ENCODE results near the gene GPR183. TPM values are rescaled to one million over a fixed set of nuclear protein-coding genes. Genes with fewer than 3 reads are reported as not detected.
"Not testable (repeated sequence)": the region's sequence is repeated elsewhere in the genome, so short reads cannot be mapped to it uniquely, and the experiment has no call there.

Gene GPR183
- total RNA-seq, 1 donor from 2014 or later = 147 TPM

DNA sequence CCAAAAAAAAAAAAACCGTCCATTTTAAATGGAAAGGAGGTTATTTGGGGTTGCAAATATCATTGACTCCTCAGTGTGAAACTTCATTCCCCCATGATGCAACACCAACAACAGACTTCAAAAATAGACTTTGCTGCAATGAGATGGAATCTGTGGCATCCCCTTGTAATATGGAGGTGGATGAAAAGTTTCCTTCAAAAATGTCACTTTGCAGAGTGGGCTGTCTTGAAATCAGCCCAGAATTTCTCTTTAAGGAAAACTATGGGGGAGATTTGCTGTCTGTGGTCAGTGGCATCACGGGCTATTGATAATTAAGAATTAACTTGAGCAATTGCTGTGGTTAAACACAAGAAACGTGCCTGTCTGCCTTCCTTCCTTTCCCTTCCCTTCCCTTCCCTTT, 50.5 kb downstream of the GPR183 start:
- no peaks in the 10 kb centered on the region for H3K27me3 Mint-ChIP-seq (ENCODE audit: low read depth)
- peaks cover 64% of the 10 kb centered on the region for H3K4me1 Mint-ChIP-seq (ENCODE audit: low read depth)
- H3K9me3 Mint-ChIP-seq = no peaks in the 10 kb centered on the region
- peak overlapping the region; percentile 82 for H3K4me3 Mint-ChIP-seq (ENCODE audit: low read depth)
- DNase-seq (ENCODE audit: low spot score) = no peak
- H3K27ac Mint-ChIP-seq = peak overlapping the region; percentile 85
- H3K36me3 Mint-ChIP-seq (ENCODE audit: low read depth) = peaks cover 56% of the 10 kb centered on the region
- intact Hi-C loops (cut with micrococcal nuclease) = loop anchor here (1.0 to 5.0 kb wide), 3 partner anchors 27 to 209 kb away; no protein-coding TSS in a partner anchor

DNA sequence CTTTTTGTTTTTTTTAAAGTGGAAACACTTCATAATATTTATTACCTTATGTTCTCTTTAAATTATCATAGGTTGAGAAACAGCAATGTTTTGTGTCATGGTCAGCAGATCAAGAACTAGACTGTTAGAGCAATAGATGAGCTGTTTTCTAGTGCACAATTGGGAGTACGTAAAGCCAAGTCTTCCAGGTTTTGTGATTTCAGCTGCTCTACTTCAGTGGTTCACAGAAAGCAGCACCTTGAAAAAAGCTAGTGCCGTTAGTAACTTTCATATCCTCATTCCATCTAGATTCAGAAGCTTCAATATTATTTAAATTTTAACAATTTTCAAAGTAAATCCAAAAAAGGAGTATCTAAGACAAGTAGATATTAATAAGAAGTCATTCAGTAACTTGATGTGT, 50.9 kb downstream of the GPR183 start:
- Mint-ChIP-seq H3K9me3 (no peaks in the 10 kb centered on the region), H3K27ac (peak overlapping the region; percentile 85), H3K4me1 (ENCODE audit: low read depth) (peaks cover 65% of the 10 kb centered on the region), H3K4me3 (ENCODE audit: low read depth) (peak overlapping the region; percentile 82), H3K27me3 (ENCODE audit: low read depth) (no peaks in the 10 kb centered on the region), H3K36me3 (ENCODE audit: low read depth) (peaks cover 55% of the 10 kb centered on the region)
- DNase-seq (ENCODE audit: low spot score) = no peak
- intact Hi-C loops (cut with micrococcal nuclease) = loop anchor here (5.0 kb wide), 2 partner anchors 169 to 209 kb away; no protein-coding TSS in a partner anchor

GRCh38 chr13:99255271-99255670, 51.9 kb downstream of the GPR183 start:
- Mint-ChIP-seq H3K9me3 (no peaks in the 10 kb centered on the region), H3K4me3 (ENCODE audit: low read depth) (peak overlapping the region; percentile 15), H3K36me3 (ENCODE audit: low read depth) (peaks cover 57% of the 10 kb centered on the region), H3K27me3 (ENCODE audit: low read depth) (no peaks in the 10 kb centered on the region), H3K27ac (no peak overlapping the region), H3K4me1 (ENCODE audit: low read depth) (peaks cover 65% of the 10 kb centered on the region)
- no peak for DNase-seq (ENCODE audit: low spot score)
- intact Hi-C loops (cut with micrococcal nuclease) = loop anchor here (5.0 kb wide), 2 partner anchors 168 to 208 kb away; no protein-coding TSS in a partner anchor

DNA sequence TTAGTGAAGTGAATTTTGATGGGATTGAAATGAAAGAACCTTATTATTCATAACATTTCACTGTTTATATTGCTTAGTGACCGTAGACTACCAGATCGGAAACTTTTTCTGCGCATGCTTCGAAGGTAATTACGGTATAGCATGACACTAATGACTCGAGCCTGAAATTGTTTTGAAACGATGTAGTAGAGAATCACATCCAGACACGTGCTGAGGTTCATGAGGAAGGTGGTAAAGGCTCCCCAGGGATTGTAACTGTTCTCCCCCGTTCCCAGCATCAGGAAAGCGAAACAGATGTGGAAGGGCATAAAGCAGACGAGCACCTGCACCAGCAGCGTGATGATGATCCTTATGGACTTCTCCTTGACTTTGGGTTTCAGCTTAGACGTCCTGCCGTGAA, 52.4 kb downstream of the GPR183 start:
- Mint-ChIP-seq H3K4me3 (ENCODE audit: low read depth) (peak overlapping the region; percentile 15), H3K27me3 (ENCODE audit: low read depth) (no peaks in the 10 kb centered on the region)
- intact Hi-C loops (cut with micrococcal nuclease) = loop anchor here (5.0 kb wide), 2 partner anchors 168 to 208 kb away; no protein-coding TSS in a partner anchor

GRCh38 chr13:99251921-99252320, 55.3 kb downstream of the GPR183 start:
- intact Hi-C loops (cut with micrococcal nuclease) = loop anchor here (1.0 kb wide), 2 partner anchors 24 to 38 kb away; no protein-coding TSS in a partner anchor
- Mint-ChIP-seq H3K4me1 (ENCODE audit: low read depth) (peaks cover 52% of the 10 kb centered on the region), H3K4me3 (ENCODE audit: low read depth) (no peak overlapping the region), H3K9me3 (peaks cover 10% of the 10 kb centered on the region), H3K36me3 (ENCODE audit: low read depth) (peaks cover 66% of the 10 kb centered on the region), H3K27ac (peak overlapping the region; percentile 54), H3K27me3 (ENCODE audit: low read depth) (no peaks in the 10 kb centered on the region)
- DNase-seq (ENCODE audit: low spot score) = no peak

More for the DNA sequence above, 52.4 kb downstream of the GPR183 start:
- no peak for DNase-seq (ENCODE audit: low spot score)
- Mint-ChIP-seq H3K9me3 (no peaks in the 10 kb centered on the region), H3K27ac (no peak overlapping the region), H3K36me3 (ENCODE audit: low read depth) (peaks cover 55% of the 10 kb centered on the region), H3K4me1 (ENCODE audit: low read depth) (peaks cover 65% of the 10 kb centered on the region)

DNA sequence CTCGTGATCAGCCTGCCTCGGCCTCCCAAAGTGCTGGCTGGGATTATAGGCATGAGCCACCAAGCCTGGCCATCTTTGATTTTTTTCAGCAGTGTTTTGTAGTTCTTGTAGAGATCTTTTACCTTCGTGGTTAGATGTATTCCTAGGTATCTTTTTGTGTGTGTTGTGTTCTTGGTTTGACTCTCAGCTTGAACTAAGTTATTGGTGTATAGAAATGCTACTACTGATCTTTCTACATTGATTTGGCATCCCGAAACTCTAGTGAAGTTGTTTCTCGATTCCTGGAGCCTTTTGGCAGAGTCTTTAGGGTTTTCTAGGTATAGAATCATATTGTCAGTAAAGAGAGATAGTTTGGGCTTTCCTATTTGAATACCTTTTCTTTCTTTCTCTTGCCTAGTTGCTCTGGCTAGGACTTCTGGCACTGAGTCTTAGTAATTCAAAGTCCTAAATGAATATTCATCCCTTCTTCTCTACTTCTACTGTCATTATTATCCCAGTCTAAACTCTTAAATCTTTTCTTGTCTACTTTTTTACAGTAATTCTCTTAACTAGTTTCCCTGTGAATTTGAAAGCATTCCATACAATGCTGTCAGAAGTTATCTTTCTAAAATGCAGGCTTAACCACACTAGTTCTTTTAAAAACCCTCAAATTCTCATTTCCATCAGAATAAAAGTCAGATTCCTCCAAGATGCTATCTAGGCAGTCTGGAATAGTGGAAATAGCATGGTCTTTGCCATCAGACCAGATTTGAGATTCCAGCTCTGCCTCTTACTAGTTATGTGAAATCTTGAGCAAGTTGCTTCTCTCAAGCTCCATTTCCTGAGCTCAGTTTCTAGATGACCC, 56.0 kb downstream of the GPR183 start:
- Mint-ChIP-seq H3K36me3 (ENCODE audit: low read depth) (peaks cover 65% of the 10 kb centered on the region), H3K4me1 (ENCODE audit: low read depth) (peaks cover 47% of the 10 kb centered on the region), H3K4me3 (ENCODE audit: low read depth) (no peak overlapping the region), H3K27ac (peak overlapping the region; percentile 34), H3K27me3 (ENCODE audit: low read depth) (no peaks in the 10 kb centered on the region), H3K9me3 (peaks cover 10% of the 10 kb centered on the region)
- no peak for DNase-seq (ENCODE audit: low spot score)
- intact Hi-C loops (cut with micrococcal nuclease) = loop anchor here (1.0 kb wide), 2 partner anchors 23 to 37 kb away; no protein-coding TSS in a partner anchor

DNA sequence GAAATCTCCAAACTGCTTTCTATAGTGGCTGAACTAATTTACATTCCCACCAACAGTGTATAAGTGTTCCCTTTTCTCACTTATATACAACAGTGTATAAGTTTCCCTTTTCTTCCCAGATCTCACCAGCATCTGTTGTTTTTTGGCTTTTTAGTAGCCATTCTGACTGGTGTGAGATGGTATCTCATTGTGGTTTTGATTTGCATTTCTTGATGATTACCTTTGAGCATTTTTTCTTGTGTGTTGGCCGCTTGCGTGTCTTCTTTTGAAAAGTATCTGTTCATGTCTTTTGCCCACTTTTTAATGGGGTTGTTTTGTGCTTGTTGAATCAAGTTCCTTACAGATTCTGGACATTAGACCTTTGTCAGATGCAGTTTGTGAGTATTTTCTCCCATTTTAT, 57.6 kb downstream of the GPR183 start:
- H3K27ac Mint-ChIP-seq; intact Hi-C loops (cut with micrococcal nuclease); H3K4me3 Mint-ChIP-seq (ENCODE audit: low read depth); H3K27me3 Mint-ChIP-seq (ENCODE audit: low read depth); DNase-seq (ENCODE audit: low spot score): not testable (repeated sequence)
- H3K4me1 Mint-ChIP-seq (ENCODE audit: low read depth) = peaks cover 36% of the 10 kb centered on the region
- H3K36me3 Mint-ChIP-seq (ENCODE audit: low read depth) = peaks cover 56% of the 10 kb centered on the region
- H3K9me3 Mint-ChIP-seq = peaks cover 10% of the 10 kb centered on the region

- H3K27me3 Mint-ChIP-seq (ENCODE audit: low read depth); H3K27ac Mint-ChIP-seq; H3K4me3 Mint-ChIP-seq (ENCODE audit: low read depth); intact Hi-C loops (cut with micrococcal nuclease); DNase-seq (ENCODE audit: low spot score): not testable (repeated sequence)
- Mint-ChIP-seq H3K36me3 (ENCODE audit: low read depth) (peaks cover 57% of the 10 kb centered on the region), H3K4me1 (ENCODE audit: low read depth) (peaks cover 36% of the 10 kb centered on the region), H3K9me3 (peaks cover 10% of the 10 kb centered on the region)
Observed at GRCh38 chr13:99249178-99249577, 58.0 kb downstream of the GPR183 start.

- Mint-ChIP-seq H3K9me3 (peaks cover 10% of the 10 kb centered on the region), H3K4me1 (ENCODE audit: low read depth) (peaks cover 21% of the 10 kb centered on the region), H3K27ac (no peak overlapping the region), H3K36me3 (ENCODE audit: low read depth) (peaks cover 62% of the 10 kb centered on the region), H3K27me3 (ENCODE audit: low read depth) (no peaks in the 10 kb centered on the region), H3K4me3 (ENCODE audit: low read depth) (no peak overlapping the region)
- intact Hi-C loops (cut with micrococcal nuclease) = no loop called here
- DNase-seq (ENCODE audit: low spot score) = no peak
Observed at GRCh38 chr13:99246100-99246499, 61.1 kb downstream of the GPR183 start.

Other genes starting within 250 kb of the GPR183 start
- gene UBAC2, start 106.5 kb downstream of the GPR183 start, total RNA-seq = 53.4 and 55.1 TPM in 2 replicates
- 7.4 and 8.4 TPM in 2 replicates for gene GPR18, start 49.0 kb downstream of the GPR183 start, total RNA-seq
- gene TM9SF2, start 194.1 kb upstream of the GPR183 start, total RNA-seq = 77.5 and 78.5 TPM in 2 replicates